Dedifferentiated amniotic fluid mesenchymal stem cell (primary cell): Measurements from ENCODE around the gene RNF150.

Source experiments
- DNase-seq: peaks from one replicate; pipeline ENCODE4 v3.0.0-alpha.2; 2016; ENCODE audit errors: extremely low spot score

Gene RNF150

DNA sequence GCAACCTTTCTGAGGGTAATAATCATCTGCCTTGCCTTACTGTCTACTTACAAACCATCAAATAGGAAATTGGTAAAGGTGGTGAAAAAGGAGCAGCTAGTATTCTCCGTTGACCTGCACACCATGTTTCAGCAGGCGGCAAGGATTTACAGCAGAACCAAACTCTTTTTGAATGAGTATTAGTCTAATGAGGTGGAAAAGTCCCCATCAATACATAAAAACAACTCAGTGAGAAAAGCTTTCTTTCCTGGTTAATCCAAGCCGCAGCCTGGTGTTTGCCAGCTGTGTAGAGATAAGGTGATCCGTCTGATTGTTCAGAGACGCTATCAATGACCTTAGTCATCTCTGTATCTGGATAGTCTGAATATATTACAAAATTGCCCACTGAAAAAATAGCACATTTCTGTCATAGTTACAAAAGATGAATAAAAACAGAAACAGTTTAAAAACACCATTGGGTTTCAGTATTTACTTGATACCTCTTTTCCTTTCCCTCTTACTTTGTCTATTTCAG is 266.7 kb downstream of the RNF150 start:
- DNase-seq = no peak

GRCh38 chr4:140865253-140866217 is 267.7 kb downstream of the RNF150 start:
- no peak for DNase-seq

DNA sequence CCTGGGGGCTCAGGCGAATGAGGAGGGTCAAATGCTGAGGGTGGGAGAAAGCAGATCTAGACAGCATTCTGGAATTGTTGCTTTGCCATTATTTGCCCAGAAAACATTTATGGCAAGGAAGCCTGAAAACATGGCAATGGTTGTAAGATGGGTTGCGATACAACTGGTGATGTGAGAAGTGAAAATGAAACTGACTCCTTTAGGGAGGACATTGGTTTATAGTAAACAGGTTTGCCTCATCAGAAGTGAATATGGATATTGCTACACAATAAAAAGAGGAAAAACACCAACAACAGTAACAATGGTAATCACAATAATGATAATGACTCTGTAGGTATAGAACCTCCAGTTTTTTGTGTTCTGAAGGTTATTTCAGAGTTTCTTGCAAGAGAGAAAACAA is 270.1 kb downstream of the RNF150 start:
- DNase-seq = no peak

DNA sequence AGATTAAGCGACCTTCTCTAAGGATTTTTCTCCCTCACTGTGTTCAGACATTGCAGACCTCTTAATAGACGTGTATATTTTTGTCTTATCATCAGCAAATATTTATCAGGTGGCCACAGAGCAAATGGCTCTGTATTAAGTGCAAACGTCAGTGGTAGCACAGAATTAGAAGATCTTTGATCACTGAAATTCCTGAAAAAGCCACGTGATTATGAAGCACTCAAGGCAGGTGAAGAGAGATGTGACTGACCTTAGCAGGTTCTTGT is 271.2 kb downstream of the RNF150 start:
- no peak for DNase-seq

GRCh38 chr4:140861359-140862176 is 271.7 kb downstream of the RNF150 start:
- DNase-seq = peak; percentile 88

GRCh38 chr4:140858897-140859296 is 274.4 kb downstream of the RNF150 start:
- no peak for DNase-seq

DNA sequence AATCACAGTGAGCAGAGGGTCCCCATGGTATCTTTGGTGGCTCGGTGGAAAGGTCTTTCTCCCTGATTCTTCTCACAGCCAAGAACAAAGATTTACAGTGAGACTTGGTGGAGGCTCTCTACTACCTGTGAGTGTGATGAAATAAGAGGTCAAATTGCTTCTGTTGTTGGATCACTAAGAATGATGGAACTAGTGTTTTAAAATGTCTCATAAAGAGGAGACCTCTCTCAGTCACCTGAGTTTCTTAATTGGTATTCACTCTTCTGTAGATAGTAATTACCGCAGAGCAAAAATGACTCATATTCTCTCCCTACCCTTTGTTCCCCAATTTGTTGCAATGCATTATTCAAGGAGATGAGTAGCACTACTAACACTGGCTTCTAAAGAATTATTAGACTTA is 276.2 kb downstream of the RNF150 start:
- DNase-seq = no peak

GRCh38 chr4:140856621-140857062 is 276.6 kb downstream of the RNF150 start:
- DNase-seq = no peak

DNA sequence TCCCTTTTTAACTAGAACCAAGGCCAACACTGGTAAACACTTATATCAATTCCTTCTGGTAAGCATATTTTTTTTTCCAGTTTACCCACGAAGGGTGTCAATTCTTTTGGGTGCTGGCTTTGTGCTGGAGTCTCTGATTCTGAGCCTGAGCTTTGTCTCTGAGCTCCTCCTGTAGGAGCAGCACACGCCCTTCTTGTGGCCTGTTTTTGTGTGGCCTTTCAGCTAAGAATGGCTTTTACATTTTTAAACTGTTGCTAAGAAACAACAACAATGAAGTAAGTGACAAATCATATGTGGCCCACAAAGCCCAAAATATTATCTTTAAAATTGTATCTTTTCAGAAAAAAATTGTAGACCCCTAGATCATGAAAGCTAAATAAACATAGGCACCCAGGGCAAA is 279.1 kb downstream of the RNF150 start:
- DNase-seq = peak; percentile 25

DNA sequence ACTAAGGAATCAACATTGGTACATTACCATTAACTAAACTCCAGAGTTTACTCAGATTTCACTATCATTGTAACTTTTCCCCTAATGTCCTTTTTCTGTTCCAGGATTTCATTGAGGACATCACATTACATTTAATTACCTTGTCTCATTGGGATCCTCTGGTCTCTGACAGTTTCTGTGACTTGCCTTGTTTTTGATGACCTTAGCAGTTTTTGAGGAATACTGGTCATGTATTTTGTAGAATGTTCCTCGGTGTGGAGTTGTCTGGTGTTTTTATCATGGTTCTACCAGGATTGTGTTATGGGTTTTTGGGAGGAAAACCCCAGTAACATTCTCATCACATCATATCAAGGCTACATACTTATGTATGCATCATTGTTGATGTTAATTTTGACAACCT is 281.5 kb downstream of the RNF150 start:
- no peak for DNase-seq

DNA sequence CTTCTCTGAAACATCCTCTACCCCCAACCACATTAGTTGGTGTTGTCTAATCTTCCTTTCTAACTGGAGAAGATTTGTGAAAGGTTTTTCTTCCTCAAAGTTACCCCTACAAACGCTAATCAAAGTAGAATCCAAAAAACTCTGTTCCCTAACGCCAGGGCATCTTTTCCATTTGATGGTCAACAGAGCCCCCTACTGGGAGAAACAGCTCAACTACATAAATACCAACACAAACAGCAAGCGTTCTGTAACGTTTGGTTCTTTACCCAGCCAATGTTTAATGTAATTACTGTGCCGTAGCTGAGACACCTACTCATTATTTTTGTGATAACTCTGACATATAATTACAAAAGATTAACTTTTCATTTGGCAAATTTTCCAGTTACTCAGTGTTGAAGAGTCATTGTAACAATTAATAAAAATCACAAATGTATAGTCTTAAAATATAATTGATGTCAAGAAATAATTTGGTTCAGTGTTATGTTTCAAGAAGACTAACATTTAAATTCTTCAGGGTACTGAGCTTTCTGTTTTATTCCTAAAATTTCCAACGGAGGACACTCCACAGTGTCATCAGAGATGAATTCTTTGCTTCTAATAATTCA is 282.1 kb downstream of the RNF150 start:
- peak; percentile 87 for DNase-seq

DNA sequence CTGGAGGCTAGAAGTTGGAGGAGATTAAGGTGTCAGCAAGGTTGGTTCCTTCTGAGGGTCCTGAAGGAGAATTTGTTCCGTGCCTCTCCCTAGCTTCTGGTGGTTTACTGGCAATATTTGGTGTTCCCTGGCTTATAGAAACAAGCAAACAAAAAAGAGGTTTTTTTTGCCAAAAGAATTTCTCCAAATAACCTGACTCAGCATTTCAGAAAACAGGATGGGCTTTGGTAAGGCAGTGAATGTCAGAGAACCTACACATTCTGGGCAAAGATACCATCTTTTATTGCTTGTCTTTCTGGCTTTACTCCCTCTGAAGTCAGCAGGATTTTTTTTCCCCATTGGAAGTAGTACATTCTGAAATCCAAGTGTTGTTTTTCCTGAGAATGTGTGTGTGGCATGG is 283.7 kb downstream of the RNF150 start:
- no peak for DNase-seq

DNA sequence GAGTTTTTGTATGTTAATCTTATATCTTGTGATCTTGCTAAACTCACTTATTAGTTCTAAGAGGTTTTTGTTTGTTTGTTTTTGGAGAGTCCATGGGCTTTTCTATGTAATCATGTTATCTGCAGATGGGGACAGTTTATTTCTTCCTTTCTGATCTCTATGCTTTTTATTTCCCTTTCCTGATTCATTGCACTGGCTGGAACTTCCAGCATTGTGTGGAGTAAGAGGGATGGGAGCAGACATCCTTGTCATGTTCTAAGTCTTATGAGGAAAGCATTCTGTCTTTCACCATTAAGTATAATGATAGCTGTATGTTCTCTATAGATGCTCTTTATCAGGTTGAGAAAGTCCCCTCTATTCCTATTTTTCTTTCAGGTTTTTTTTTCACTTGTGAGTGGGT is 286.5 kb downstream of the RNF150 start:
- DNase-seq = no peak

DNA sequence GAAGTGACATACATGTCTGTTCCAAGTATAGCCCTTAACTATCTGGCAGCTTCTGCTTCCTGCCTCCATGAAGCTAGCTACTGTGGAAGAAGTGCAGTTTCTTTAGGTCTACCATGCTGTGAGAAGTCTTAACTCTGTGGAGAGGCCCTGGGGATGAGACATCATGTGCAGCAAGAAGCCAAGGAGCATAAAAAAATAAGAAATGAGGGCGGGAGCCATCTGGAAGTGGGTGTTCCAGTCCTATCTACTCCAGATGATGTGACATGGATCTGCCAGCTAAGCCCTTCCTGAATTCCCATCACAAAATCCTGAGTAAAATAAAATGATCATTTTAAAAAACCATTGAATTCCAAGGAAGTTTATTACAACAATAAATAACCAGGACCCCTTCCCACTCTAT is 289.2 kb downstream of the RNF150 start:
- no peak for DNase-seq

- DNase-seq = no peak
These were observed 292.1 kb downstream of the RNF150 start for GRCh38 chr4:140841186-140841585.

DNA sequence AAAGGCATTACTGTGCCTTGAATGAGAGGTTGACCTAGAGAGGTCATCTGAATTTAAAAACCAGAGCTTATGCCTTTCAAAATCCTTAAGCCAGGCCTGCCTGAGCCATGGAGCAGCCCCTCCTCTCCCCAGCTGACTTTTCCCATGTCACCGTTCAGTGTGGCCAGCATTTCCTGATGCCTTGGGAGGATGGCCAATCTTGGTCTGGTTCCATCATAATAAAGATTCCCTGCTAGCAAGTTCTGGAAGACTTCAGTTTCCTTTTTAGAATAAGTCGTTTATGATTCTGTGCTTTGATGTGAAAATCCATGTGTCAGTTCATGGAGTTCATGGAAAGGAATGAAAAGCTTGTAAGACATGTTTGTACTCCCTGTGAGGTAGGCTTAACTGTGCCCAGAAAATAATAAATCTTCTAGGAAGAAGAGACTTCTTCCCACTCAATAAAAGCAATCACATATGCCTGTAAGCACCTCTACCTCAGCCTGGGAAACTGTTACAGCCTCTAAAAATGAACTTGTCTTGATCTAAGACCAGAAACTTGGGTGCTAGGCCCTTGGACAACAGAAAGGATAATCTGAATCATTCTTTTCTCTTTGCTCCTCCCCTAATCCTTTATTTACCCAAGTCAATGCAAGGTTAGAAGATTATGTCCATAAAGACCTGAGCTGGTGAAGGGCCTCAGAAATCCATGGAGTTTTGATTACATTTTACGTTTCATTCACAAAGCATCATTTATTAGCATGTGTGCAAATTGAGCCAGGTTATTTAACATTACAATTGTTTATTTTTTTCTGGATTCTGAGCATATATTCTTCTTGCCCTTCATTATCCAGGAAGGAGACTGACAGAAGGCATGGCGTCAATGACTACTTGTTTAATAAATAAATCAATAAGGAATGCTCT is 293.1 kb downstream of the RNF150 start:
- DNase-seq = no peak

- no peak for DNase-seq
These were observed 293.9 kb downstream of the RNF150 start for GRCh38 chr4:140839406-140839805.

DNA sequence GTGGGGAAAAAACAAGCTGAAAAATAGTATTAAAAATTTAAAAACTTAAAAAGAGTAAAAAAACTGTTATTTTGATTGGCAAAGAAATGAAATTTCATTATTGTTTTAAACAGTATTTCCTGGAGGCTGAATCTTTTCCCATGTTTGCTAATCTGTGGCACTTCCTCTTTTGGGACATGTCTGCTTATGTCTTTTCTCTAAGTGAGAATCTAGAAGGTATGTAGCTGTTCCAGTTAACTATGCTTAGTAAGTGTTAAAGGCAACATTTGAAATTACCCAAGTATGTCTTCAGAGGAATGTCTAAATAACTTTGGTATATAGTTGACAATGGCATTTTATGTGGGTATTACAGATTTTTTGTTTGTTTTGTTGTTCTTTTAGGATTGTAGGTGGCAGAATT is 295.5 kb downstream of the RNF150 start:
- no peak for DNase-seq

DNA sequence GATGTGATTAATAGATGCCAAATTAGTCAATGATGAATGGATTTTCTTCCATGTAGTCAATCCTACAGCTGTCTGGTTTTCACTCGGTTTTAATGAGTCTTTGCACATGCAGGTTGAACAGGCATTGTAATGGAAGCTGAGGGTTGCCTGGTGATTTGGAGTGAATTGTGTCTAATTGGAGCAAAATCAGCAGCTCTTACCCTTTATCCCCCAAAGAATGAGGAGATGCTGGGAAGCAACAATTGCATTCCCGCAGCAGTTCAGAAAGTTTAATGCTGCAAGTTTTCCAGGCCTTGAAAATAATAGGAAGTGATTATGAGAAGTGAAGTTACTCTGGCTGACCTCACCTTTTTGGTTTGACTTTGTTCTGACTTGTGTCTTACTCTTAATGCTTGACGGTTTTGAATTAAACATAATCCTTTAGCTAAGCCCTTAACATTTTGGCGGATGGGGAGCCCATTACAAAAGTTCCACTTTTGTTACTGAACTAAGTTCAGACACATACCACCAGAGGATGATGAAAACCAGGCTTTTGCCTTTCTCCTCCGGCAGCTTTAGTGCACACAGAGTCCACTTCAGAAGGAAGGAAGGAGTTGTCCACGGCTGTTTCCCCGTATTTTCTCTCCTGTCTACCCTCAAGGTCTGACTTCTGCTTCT is 298.3 kb downstream of the RNF150 start:
- DNase-seq = no peak

DNA sequence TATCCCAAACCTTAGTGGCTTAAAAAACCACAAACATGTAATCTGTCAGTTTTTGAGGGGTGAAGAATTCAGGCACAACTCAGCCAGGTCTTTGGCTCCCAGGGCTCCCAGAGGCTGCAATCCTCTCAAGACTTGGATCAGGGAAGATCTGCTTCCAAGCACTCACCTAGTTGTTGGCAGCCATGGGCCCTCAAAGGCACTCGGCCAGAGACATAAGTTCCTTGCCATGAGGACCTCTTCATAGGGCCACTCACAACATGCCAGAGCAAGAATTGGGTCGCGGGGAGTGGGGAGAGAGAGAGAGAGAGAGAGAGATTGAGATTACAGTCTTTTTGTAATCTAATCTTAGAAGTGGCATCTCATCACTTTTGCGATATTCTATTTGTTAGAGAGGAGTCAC is 300.0 kb downstream of the RNF150 start:
- DNase-seq = no peak

- no peak for DNase-seq
These were observed 303.4 kb downstream of the RNF150 start for GRCh38 chr4:140829825-140830224.
